GM04504 (cell line): ENCODE measurements around the gene PRAMEF18.
"Not testable (repeated sequence)": the region's sequence is repeated elsewhere in the genome, so short reads cannot be mapped to it uniquely, and the experiment has no call there.

ENCODE experiments used
- DNase-seq: peaks from one replicate; pipeline ENCODE4 v3.0.0-alpha.2; 2012; ENCODE audit warnings: low read depth

Gene PRAMEF18

GRCh38 chr1:13201309-13201708 lies 24.6 kb downstream of the PRAMEF18 start, which contains the start of gene PRAMEF13:
Gene PRAMEF13, minus strand, starts transcription at chr1:13201409. Its CDS starts 1,820 bp downstream, at chr1:13199589.
- not testable (repeated sequence) for DNase-seq
